Glutamatergic neuron (in vitro differentiated cells): Measurements from ENCODE around the gene BTG2. TPM values are rescaled to one million over a fixed set of nuclear protein-coding genes. Genes with fewer than 3 reads are reported as not detected.
"Not testable (repeated sequence)": the region's sequence is repeated elsewhere in the genome, so short reads cannot be mapped to it uniquely, and the experiment has no call there.

ENCODE experiments used
- DNase-seq: peaks from one replicate; pipeline ENCODE4 v3.0.0; 2022
- H3K27ac Mint-ChIP-seq: one replicate; pipeline ENCODE4 v1.8.0; 2020; ENCODE audit warnings: mild to moderate bottlenecking, mixed read lengths, inconsistent platforms; ENCODE audit not compliant: unreplicated experiment
- H3K27me3 Mint-ChIP-seq: one replicate; pipeline ENCODE4 v1.8.0; 2020; ENCODE audit warnings: mild to moderate bottlenecking, moderate library complexity, mixed read lengths, inconsistent platforms; ENCODE audit not compliant: unreplicated experiment
- H3K36me3 Mint-ChIP-seq: one replicate; pipeline ENCODE4 v1.8.0; 2020; ENCODE audit warnings: mild to moderate bottlenecking, mixed read lengths, inconsistent platforms; ENCODE audit not compliant: unreplicated experiment
- H3K4me1 Mint-ChIP-seq: one replicate; pipeline ENCODE4 v1.8.0; 2020; ENCODE audit warnings: mild to moderate bottlenecking, low read depth, mixed read lengths, inconsistent platforms; ENCODE audit not compliant: unreplicated experiment
- H3K4me3 Mint-ChIP-seq: one replicate; pipeline ENCODE4 v1.8.0; 2020; ENCODE audit warnings: mild to moderate bottlenecking, mixed read lengths, inconsistent platforms; ENCODE audit not compliant: unreplicated experiment
- H3K9me3 Mint-ChIP-seq: one replicate; pipeline ENCODE4 v1.8.0; 2020; ENCODE audit warnings: mild to moderate bottlenecking, moderate library complexity, mixed read lengths, inconsistent platforms; ENCODE audit not compliant: unreplicated experiment
- total RNA-seq: library from RNA; stranded (reverse); fragmentation: NEBNext Ultra II Directional; extraction: Animal tissue kit (Norgen Biotek cat#: 25700); gene quantifications from one replicate; pipeline ENCODE4 v1.2.1, GENCODE V29; 2021; ENCODE audit not compliant: unreplicated experiment
- TF ChIP-seq, protein P1 (sequence below): fragments of 200-600 bp; sonication (generic); IDR thresholded peaks from one replicate; pipeline ENCODE4 v1.5.0; 2021; ENCODE audit not compliant: partially characterized antibody, unreplicated experiment

Gene BTG2
- total RNA-seq, 1 donor from 2014 or later: 88.6 TPM

- H3K9me3 Mint-ChIP-seq: peaks cover 19% of the 10 kb centered on the region
- H3K4me3 Mint-ChIP-seq: peak overlapping the region; percentile 100
- peaks cover 37% of the 10 kb centered on the region for H3K4me1 Mint-ChIP-seq
- peaks cover 15% of the 10 kb centered on the region for H3K27me3 Mint-ChIP-seq
- DNase-seq: no peak
- H3K27ac Mint-ChIP-seq: peak overlapping the region; percentile 42
- peaks cover 15% of the 10 kb centered on the region for H3K36me3 Mint-ChIP-seq
- TF ChIP-seq, protein P1, sequence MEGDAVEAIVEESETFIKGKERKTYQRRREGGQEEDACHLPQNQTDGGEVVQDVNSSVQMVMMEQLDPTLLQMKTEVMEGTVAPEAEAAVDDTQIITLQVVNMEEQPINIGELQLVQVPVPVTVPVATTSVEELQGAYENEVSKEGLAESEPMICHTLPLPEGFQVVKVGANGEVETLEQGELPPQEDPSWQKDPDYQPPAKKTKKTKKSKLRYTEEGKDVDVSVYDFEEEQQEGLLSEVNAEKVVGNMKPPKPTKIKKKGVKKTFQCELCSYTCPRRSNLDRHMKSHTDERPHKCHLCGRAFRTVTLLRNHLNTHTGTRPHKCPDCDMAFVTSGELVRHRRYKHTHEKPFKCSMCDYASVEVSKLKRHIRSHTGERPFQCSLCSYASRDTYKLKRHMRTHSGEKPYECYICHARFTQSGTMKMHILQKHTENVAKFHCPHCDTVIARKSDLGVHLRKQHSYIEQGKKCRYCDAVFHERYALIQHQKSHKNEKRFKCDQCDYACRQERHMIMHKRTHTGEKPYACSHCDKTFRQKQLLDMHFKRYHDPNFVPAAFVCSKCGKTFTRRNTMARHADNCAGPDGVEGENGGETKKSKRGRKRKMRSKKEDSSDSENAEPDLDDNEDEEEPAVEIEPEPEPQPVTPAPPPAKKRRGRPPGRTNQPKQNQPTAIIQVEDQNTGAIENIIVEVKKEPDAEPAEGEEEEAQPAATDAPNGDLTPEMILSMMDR: no peak
These were observed 3.6 kb downstream of the BTG2 start for GRCh38 chr1:203308923-203309331.

GRCh38 chr1:203311368-203312301, 6.3 kb downstream of the BTG2 start:
- Mint-ChIP-seq H3K9me3 (peaks cover 12% of the 10 kb centered on the region), H3K36me3 (peaks cover 13% of the 10 kb centered on the region), H3K4me1 (peaks cover 27% of the 10 kb centered on the region), H3K27me3 (peaks cover 5% of the 10 kb centered on the region), H3K27ac (peak overlapping the region; percentile 48), H3K4me3 (no peak overlapping the region)
- DNase-seq: no peak
- TF ChIP-seq, protein P1: no peak

DNA sequence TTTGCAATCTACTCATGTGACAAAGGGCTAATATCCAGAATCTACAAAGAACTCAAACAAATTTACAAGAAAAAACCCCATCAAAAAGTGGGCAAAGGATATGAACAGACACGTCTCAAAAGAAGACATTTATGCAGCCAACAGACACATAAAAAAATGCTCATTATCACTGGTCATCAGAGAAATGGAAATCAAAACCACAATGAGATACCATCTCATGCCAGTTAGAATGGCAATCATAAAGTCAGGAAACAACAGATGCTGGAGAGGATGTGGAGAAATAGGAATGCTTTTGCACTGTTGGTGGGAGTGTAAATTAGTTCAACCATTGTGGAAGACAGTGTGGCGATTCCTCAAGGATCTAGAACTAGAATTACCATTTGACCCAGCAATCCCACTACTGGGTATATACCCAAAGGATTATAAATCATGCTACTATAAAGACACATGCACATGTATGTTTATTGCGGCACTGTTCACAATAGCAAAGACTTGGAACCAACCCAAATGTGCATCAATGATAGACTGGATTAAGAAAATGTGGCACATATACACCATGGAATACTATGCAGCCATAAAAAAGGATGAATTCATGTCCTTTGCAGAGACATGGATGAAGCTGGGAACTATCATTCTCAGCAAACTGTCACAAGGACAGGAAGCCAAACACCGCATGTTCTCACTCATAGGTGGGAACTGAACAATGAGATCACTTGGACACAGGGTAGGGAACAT, 8.9 kb downstream of the BTG2 start:
- H3K4me1 Mint-ChIP-seq, H3K27me3 Mint-ChIP-seq, H3K36me3 Mint-ChIP-seq, H3K9me3 Mint-ChIP-seq, H3K27ac Mint-ChIP-seq, DNase-seq, H3K4me3 Mint-ChIP-seq: not testable (repeated sequence)

DNA sequence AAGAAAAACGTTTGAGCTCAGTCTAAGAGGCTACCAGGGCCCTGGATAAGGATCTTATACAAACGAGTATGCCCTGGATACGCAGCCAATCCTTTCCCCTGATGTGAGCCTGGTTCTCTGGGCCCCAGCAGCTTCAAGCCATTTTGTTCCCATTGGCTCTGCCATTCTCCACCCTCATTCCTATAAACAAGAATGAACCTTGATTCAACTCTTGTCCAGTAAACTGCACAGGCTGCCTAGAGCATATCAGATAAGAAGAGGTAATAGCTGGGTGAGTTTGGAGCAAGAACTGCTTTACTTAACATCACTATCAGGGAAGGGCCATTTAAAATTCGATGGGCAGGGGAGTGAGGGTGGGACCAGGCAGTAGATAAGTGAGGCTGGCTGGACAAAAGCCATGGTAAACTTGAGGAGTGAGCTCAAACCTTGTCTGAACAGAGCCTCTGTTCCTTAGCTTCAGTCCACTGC, 11.3 kb downstream of the BTG2 start:
- Mint-ChIP-seq H3K4me3 (no peak overlapping the region), H3K4me1 (peaks cover 14% of the 10 kb centered on the region), H3K36me3 (no peaks in the 10 kb centered on the region), H3K9me3 (peaks cover 4% of the 10 kb centered on the region), H3K27me3 (no peaks in the 10 kb centered on the region), H3K27ac (peak overlapping the region; percentile 20)
- TF ChIP-seq, protein P1: no peak
- DNase-seq: no peak

DNA sequence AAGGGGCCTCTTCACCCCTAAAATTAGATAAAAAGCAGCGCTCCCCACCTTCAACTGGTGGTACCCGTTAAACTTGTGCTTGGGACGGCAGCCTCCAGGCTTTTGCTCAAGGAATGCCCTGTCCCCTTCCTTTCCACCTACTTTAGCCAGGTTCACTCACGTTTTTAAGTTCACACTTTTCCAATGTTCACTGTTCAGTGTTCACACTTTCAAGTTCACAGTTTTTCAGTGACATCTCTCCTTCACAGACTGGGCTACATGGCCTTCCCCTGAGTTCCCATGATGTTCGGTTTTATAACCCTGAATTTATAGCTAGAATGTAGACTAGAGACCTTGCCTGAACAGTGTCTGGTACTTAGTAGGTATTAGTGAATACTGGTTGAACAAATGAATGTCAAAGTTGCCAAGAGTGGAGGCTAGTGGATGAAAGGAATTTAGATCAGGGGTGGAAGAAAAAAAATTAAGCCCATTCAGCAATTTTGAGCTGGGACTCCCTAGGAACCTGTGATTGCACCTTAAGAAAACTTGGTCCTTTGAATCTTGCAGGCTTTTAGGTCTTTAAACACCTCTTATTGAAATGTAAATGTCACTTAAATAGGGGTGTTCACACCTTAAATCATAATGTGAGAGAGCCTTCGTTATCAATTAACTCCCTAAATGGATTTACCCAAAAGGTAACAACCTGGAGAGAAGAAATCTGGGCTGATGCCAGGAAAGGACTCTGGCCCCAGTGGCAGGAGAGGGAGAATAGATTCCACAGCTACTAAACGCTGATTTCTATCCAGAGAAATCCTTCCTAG, 12.3 kb downstream of the BTG2 start:
- H3K9me3 Mint-ChIP-seq: peaks cover 4% of the 10 kb centered on the region
- no peaks in the 10 kb centered on the region for H3K27me3 Mint-ChIP-seq
- peaks cover 20% of the 10 kb centered on the region for H3K4me1 Mint-ChIP-seq
- H3K27ac Mint-ChIP-seq: no peak overlapping the region
- no peak for DNase-seq
- TF ChIP-seq, protein P1: no peak
- H3K36me3 Mint-ChIP-seq: no peaks in the 10 kb centered on the region
- H3K4me3 Mint-ChIP-seq: no peak overlapping the region
